Measurements from ENCODE around the gene TRIP10. TPM values are rescaled to one million over a fixed set of nuclear protein-coding genes. Genes with fewer than 3 reads are reported as not detected.

The TRIP10 gene
- total and polyA plus RNA-seq, 4 donors: 3.4 to 9.9 (median 7.4) TPM

DNA sequence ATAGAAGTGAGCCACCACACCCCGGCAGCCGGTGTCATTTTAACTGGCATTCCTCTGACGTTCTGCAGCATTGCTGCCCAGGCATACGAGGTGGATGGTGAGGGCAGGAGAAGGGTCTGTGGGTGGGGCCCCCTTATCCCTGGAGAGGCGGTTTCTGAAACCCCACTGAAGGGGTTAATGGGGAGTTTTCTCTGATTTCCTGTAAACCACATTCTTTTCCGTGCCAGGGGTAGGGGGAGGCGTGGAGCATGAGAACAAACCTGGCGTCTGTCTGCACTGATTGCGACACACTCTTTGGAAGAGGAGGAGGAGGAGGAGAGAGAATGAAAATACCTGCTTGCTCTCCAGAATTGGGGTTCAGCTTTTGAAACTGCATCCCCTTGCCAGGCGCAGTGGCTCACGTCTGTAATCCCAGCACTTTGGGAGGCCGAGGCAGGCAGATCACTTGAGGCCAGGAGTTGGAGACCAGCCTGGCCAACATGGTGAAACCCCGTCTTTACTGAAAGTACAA is 16.3 kb upstream of the TRIP10 start:
- H3K4me1 ChIP-seq (ENCODE audit: control insufficient read depth in 4 of 4, insufficient read depth in 4 of 4, low read length in 3 of 4): peaks cover 5 to 51% (median 39%) of the 10 kb centered on the region in 4 donors

DNA sequence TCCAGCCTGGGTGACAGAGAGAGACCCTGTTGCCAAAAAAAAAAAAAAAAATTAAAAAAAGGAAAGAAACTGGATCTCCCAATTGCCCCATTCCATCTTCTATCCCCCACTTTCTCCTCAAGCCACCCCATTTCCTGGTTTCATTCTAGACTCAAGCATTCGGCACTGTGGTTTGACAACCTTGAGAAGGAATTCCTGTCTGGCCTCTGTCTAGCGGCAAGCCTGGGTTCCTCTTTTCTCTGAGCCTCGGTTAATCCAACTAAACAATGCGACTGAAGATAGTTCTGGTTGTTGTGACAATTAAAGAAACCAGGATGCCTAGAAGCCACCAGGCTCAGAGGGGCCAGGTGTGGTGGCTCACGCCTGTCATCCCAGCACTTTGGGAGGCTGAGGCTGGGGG is 15.7 kb upstream of the TRIP10 start:
- no peaks in the 10 kb centered on the region for H3K9me3 ChIP-seq (ENCODE audit: control insufficient read depth in 4 of 4, low read length in 3 of 4)
- no peaks in the 10 kb centered on the region for H3K27me3 ChIP-seq (ENCODE audit: control insufficient read depth in 4 of 4, insufficient read depth in 4 of 4, low read length in 3 of 4)
- 34% methylated on average over 5 of the region's 5 CpGs for WGBS
- peaks cover 0 to 10% (median 2%) of the 10 kb centered on the region in 4 donors for H3K36me3 ChIP-seq (ENCODE audit: control insufficient read depth in 4 of 4, insufficient read depth in 3 of 4, low read depth in 1 of 4, low read length in 3 of 4)
- no peak for DNase-seq (ENCODE audit: low spot score)
- H3K4me3 ChIP-seq (ENCODE audit: low read depth in 1 of 3, low read length in 3 of 3): peak overlapping the region; percentile 9 to 21 (median 18)
- peak overlapping the region in 1 of 2 donors; percentile 64 for H3K9ac ChIP-seq (ENCODE audit: low read depth in 1 of 2, low read length in 2 of 2)
- H3K27ac ChIP-seq (ENCODE audit: low read depth in 1 of 2, low read length in 2 of 2): peak overlapping the region; percentile 67 to 84
- peaks cover 5 to 57% (median 45%) of the 10 kb centered on the region in 4 donors for H3K4me1 ChIP-seq (ENCODE audit: control insufficient read depth in 4 of 4, insufficient read depth in 4 of 4, low read length in 3 of 4)
- TF ChIP-seq FOXA2 (IDR thresholded peaks at IDR 0.05) (no peak), TAF1 (conservative IDR thresholded peaks at IDR 0.05) (no peak), EGR1 (IDR thresholded peaks at IDR 0.05; ENCODE audit: low read depth in 2 of 2) (no peak), HNF4A (conservative IDR thresholded peaks at IDR 0.05) (no peak), JUND (IDR thresholded peaks at IDR 0.05) (no peak)
- TF ChIP-seq, protein P1, sequence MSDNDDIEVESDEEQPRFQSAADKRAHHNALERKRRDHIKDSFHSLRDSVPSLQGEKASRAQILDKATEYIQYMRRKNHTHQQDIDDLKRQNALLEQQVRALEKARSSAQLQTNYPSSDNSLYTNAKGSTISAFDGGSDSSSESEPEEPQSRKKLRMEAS (IDR thresholded peaks at IDR 0.05): no peak
- TF ChIP-seq, protein P2, sequence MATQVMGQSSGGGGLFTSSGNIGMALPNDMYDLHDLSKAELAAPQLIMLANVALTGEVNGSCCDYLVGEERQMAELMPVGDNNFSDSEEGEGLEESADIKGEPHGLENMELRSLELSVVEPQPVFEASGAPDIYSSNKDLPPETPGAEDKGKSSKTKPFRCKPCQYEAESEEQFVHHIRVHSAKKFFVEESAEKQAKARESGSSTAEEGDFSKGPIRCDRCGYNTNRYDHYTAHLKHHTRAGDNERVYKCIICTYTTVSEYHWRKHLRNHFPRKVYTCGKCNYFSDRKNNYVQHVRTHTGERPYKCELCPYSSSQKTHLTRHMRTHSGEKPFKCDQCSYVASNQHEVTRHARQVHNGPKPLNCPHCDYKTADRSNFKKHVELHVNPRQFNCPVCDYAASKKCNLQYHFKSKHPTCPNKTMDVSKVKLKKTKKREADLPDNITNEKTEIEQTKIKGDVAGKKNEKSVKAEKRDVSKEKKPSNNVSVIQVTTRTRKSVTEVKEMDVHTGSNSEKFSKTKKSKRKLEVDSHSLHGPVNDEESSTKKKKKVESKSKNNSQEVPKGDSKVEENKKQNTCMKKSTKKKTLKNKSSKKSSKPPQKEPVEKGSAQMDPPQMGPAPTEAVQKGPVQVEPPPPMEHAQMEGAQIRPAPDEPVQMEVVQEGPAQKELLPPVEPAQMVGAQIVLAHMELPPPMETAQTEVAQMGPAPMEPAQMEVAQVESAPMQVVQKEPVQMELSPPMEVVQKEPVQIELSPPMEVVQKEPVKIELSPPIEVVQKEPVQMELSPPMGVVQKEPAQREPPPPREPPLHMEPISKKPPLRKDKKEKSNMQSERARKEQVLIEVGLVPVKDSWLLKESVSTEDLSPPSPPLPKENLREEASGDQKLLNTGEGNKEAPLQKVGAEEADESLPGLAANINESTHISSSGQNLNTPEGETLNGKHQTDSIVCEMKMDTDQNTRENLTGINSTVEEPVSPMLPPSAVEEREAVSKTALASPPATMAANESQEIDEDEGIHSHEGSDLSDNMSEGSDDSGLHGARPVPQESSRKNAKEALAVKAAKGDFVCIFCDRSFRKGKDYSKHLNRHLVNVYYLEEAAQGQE (IDR thresholded peaks at IDR 0.05): no peak
- TF ChIP-seq, protein P3, sequence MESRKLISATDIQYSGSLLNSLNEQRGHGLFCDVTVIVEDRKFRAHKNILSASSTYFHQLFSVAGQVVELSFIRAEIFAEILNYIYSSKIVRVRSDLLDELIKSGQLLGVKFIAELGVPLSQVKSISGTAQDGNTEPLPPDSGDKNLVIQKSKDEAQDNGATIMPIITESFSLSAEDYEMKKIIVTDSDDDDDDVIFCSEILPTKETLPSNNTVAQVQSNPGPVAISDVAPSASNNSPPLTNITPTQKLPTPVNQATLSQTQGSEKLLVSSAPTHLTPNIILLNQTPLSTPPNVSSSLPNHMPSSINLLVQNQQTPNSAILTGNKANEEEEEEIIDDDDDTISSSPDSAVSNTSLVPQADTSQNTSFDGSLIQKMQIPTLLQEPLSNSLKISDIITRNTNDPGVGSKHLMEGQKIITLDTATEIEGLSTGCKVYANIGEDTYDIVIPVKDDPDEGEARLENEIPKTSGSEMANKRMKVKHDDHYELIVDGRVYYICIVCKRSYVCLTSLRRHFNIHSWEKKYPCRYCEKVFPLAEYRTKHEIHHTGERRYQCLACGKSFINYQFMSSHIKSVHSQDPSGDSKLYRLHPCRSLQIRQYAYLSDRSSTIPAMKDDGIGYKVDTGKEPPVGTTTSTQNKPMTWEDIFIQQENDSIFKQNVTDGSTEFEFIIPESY (IDR thresholded peaks at IDR 0.05): no peak

More for the DNA sequence above, 16.3 kb upstream of the TRIP10 start:
- no peak for DNase-seq (ENCODE audit: low spot score)
- peak overlapping the region in 2 of 3 donors; percentile 26 to 44 for H3K4me3 ChIP-seq (ENCODE audit: low read depth in 1 of 3, low read length in 3 of 3)
- H3K36me3 ChIP-seq (ENCODE audit: control insufficient read depth in 4 of 4, insufficient read depth in 3 of 4, low read depth in 1 of 4, low read length in 3 of 4): peaks cover 0 to 14% (median 6%) of the 10 kb centered on the region in 4 donors
- peak overlapping the region; percentile 67 to 84 for H3K27ac ChIP-seq (ENCODE audit: low read depth in 1 of 2, low read length in 2 of 2)
- 13% methylated on average over 13 of the region's 13 CpGs for WGBS
- no peak overlapping the region for H3K9ac ChIP-seq (ENCODE audit: low read depth in 1 of 2, low read length in 2 of 2)
- no peaks in the 10 kb centered on the region for H3K9me3 ChIP-seq (ENCODE audit: control insufficient read depth in 4 of 4, low read length in 3 of 4)
- TF ChIP-seq EGR1 (IDR thresholded peaks at IDR 0.05; ENCODE audit: low read depth in 2 of 2): peak in 1 of 2 donors; percentile 33
- TF ChIP-seq GABPA (IDR thresholded peaks at IDR 0.05 in 1 of 2, conservative IDR thresholded peaks at IDR 0.05 in 1 of 2): no peak
- TF ChIP-seq JUND (IDR thresholded peaks at IDR 0.05): peak in 1 of 2 donors; percentile 38
- peak; percentile 25 for TF ChIP-seq FOXA1 (IDR thresholded peaks at IDR 0.05)
- peak; percentile 79 to 89 for TF ChIP-seq RXRA (IDR thresholded peaks at IDR 0.05)
- no peak for TF ChIP-seq HNF4G (IDR thresholded peaks at IDR 0.05)
- TF ChIP-seq HNF4A (conservative IDR thresholded peaks at IDR 0.05): peak; percentile 66 to 73
- peak; percentile 42 for TF ChIP-seq YY1 (IDR thresholded peaks at IDR 0.05)
- no peak for TF ChIP-seq FOXA2 (IDR thresholded peaks at IDR 0.05)
- TF ChIP-seq NR2F2 (IDR thresholded peaks at IDR 0.05): peak; percentile 19
- TF ChIP-seq, protein P1 (IDR thresholded peaks at IDR 0.05): peak; percentile 81
- TF ChIP-seq, protein P4, sequence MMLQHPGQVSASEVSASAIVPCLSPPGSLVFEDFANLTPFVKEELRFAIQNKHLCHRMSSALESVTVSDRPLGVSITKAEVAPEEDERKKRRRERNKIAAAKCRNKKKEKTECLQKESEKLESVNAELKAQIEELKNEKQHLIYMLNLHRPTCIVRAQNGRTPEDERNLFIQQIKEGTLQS (IDR thresholded peaks at IDR 0.05): no peak
- TF ChIP-seq, protein P3 (IDR thresholded peaks at IDR 0.05): peak; percentile 23
- TF ChIP-seq SP1 (IDR thresholded peaks at IDR 0.05): peak; percentile 60
- no peaks in the 10 kb centered on the region for H3K27me3 ChIP-seq (ENCODE audit: control insufficient read depth in 4 of 4, insufficient read depth in 4 of 4, low read length in 3 of 4)
